Lower lobe of right lung (tissue), 2 donors: Measurements from ENCODE around the gene BUB3. TPM values are rescaled to one million over a fixed set of nuclear protein-coding genes. Genes with fewer than 3 reads are reported as not detected.

Source experiments
- ATAC-seq, 2 donors: fragments of 200-7000 bp; cut with Tn5 transposase; one replicate each; pipeline ENCODE4 v1.9.1; 2020 to 2022; ENCODE audit warnings: mild to moderate bottlenecking in 2 of 2, moderate library complexity in 2 of 2
- DNase-seq: peaks from one replicate; pipeline ENCODE4 v3.0.0-alpha.2; 2020
- H3K27ac ChIP-seq: fragments of 200-600 bp; one replicate; pipeline ENCODE4 v1.8.0; 2022
- H3K27me3 ChIP-seq: fragments of 200-600 bp; one replicate; pipeline ENCODE4 v1.8.0; 2022; ENCODE audit warnings: low read depth
- H3K36me3 ChIP-seq: fragments of 200-600 bp; one replicate; pipeline ENCODE4 v1.8.0; 2022; ENCODE audit warnings: mild to moderate bottlenecking
- H3K4me1 ChIP-seq: fragments of 200-600 bp; one replicate; pipeline ENCODE4 v1.8.0; 2022
- H3K4me3 ChIP-seq: fragments of 200-600 bp; one replicate; pipeline ENCODE4 v1.8.0; 2022; ENCODE audit warnings: mild to moderate bottlenecking
- H3K9me3 ChIP-seq: fragments of 200-600 bp; one replicate; pipeline ENCODE4 v1.8.0; 2022
- CTCF ChIP-seq: fragments of 200-600 bp; IDR thresholded peaks from one replicate; pipeline ENCODE4 v1.8.0; 2022; ENCODE audit warnings: antibody characterized with exemption, mild to moderate bottlenecking
- intact Hi-C: fragments of 100-400 bp; cut with DNase I; formaldehyde crosslinking; loops from one replicate; pipeline ENCODE4 v1.11.0; 2022
- total RNA-seq: library from RNA; stranded (reverse); fragmentation: NEBNext Ultra II Directional; extraction: Animal tissue kit (Norgen Biotek cat#: 25700); gene quantifications from one replicate; pipeline ENCODE4 v1.2.1, GENCODE V29; 2021
- donor health status: DM: no; HTN: yes; CAD: no; lungs with severe emphysema.

Gene BUB3
- total RNA-seq, 1 donor from 2014 or later: 67.3 TPM

- intact Hi-C loops: no loop called here
- Histone ChIP-seq H3K4me3 (no peak overlapping the region), H3K4me1 (peaks cover 24% of the 10 kb centered on the region), H3K36me3 (peaks cover 54% of the 10 kb centered on the region), H3K27ac (no peak overlapping the region), H3K9me3 (no peaks in the 10 kb centered on the region), H3K27me3 (peaks cover 20% of the 10 kb centered on the region)
- ATAC-seq (no peak), DNase-seq (no peak)
- no peak for TF ChIP-seq CTCF
Measured at GRCh38 chr10:123156078-123156477, 1.9 kb downstream of the BUB3 start.

GRCh38 chr10:123157210-123157609 lies 3.0 kb downstream of the BUB3 start:
- intact Hi-C loops: no loop called here
- Histone ChIP-seq H3K4me3 (no peak overlapping the region), H3K27me3 (peaks cover 9% of the 10 kb centered on the region), H3K36me3 (peaks cover 65% of the 10 kb centered on the region), H3K4me1 (peaks cover 19% of the 10 kb centered on the region), H3K9me3 (no peaks in the 10 kb centered on the region), H3K27ac (no peak overlapping the region)
- ATAC-seq (no peak), DNase-seq (no peak)
- TF ChIP-seq CTCF: no peak

GRCh38 chr10:123158682-123159081 lies 4.5 kb downstream of the BUB3 start:
- intact Hi-C loops: no loop called here
- Histone ChIP-seq H3K9me3 (no peaks in the 10 kb centered on the region), H3K27me3 (no peaks in the 10 kb centered on the region), H3K4me1 (peaks cover 19% of the 10 kb centered on the region), H3K4me3 (no peak overlapping the region), H3K36me3 (peaks cover 80% of the 10 kb centered on the region), H3K27ac (no peak overlapping the region)
- no peak for DNase-seq
- ATAC-seq: no peak
- TF ChIP-seq CTCF: no peak

- H3K4me1 ChIP-seq: peaks cover 13% of the 10 kb centered on the region
- H3K27me3 ChIP-seq: no peaks in the 10 kb centered on the region
- no peak overlapping the region for H3K27ac ChIP-seq
- intact Hi-C loops: no loop called here
- DNase-seq: no peak
- TF ChIP-seq CTCF: no peak
- peaks cover 98% of the 10 kb centered on the region for H3K36me3 ChIP-seq
- no peaks in the 10 kb centered on the region for H3K9me3 ChIP-seq
- no peak for ATAC-seq
- H3K4me3 ChIP-seq: no peak overlapping the region
Measured at GRCh38 chr10:123160311-123160980, 6.2 kb downstream of the BUB3 start.

- H3K27ac ChIP-seq: no peak overlapping the region
- H3K36me3 ChIP-seq: peaks cover 94% of the 10 kb centered on the region
- no peaks in the 10 kb centered on the region for H3K9me3 ChIP-seq
- intact Hi-C loops: no loop called here
- DNase-seq: no peak
- ATAC-seq: no peak
- H3K4me3 ChIP-seq: no peak overlapping the region
- no peak for TF ChIP-seq CTCF
- H3K4me1 ChIP-seq: no peaks in the 10 kb centered on the region
- H3K27me3 ChIP-seq: no peaks in the 10 kb centered on the region
Measured at GRCh38 chr10:123164319-123164718, 10.1 kb downstream of the BUB3 start.
